Gastrocnemius medialis (tissue), 4 donors: ENCODE data around the gene BCL2. TPM values are rescaled to one million over a fixed set of nuclear protein-coding genes. Genes with fewer than 3 reads are reported as not detected.

Experiments
- ATAC-seq, 2 donors: fragments of 150-250 bp; one replicate each; pipeline ENCODE4 v1.9.1; 2016
- DNase-seq, 2 donors: peaks; one replicate each; pipeline ENCODE4 v3.0.0-alpha.2; 2019
- H3K27ac ChIP-seq, 4 donors: fragments of 200-600 bp; sonication (generic); 1 replicate in 1 of 4; 2 replicates in 3 of 4; pipeline ENCODE4 v1.5.1; 2016 to 2018; ENCODE audit warnings: mild to moderate bottlenecking in 2 of 4, moderate library complexity in 1 of 4
- H3K27me3 ChIP-seq, 3 donors: fragments of 200-600 bp; sonication (generic) in 2 of 3; 1 replicate in 1 of 3; 2 replicates in 2 of 3; pipeline versions ENCODE4 v1.5.1 to v1.6.0; 2016 to 2019; ENCODE audit warnings: mild to moderate bottlenecking in 1 of 3, moderate library complexity in 1 of 3
- H3K36me3 ChIP-seq, 2 donors: fragments of 200-600 bp; sonication (generic) in 1 of 2; one replicate each; pipeline ENCODE4 v1.5.1; 2017 to 2018
- H3K4me1 ChIP-seq, 2 donors: fragments of 200-600 bp; sonication (generic) in 1 of 2; one replicate each; pipeline ENCODE4 v1.5.1; 2016 to 2017; ENCODE audit warnings: mild to moderate bottlenecking in 2 of 2
- H3K4me3 ChIP-seq, 4 donors: fragments of 200-600 bp; sonication (generic) in 3 of 4; 1 replicate in 1 of 4; 2 replicates in 3 of 4; pipeline ENCODE4 v1.5.1; 2016 to 2019; ENCODE audit warnings: mild to moderate bottlenecking in 2 of 4
- H3K9me3 ChIP-seq, 3 donors: fragments of 200-600 bp; sonication (generic) in 2 of 3; 1 replicate in 1 of 3; 2 replicates in 2 of 3; pipeline ENCODE4 v1.5.1; 2016 to 2019
- CTCF ChIP-seq, 5 experiments: fragments of 450-650 bp in 3 of 5; fragments of 200-600 bp in 2 of 5; sonication (generic) in 2 of 5; IDR thresholded peaks in 4 of 5; conservative IDR thresholded peaks in 1 of 5; 1 replicate in 4 of 5; 2 replicates in 1 of 5; pipeline ENCODE4 v1.5.1; 2016 to 2019; ENCODE audit warnings: antibody characterized with exemption in 5 of 5, mild to moderate bottlenecking in 3 of 5, moderate library complexity in 3 of 5
- POLR2A ChIP-seq, 2 donors: fragments of 450-650 bp; IDR thresholded peaks; one replicate each; pipeline ENCODE4 v1.6.1; 2017; ENCODE audit warnings: antibody characterized with exemption in 2 of 2, mild to moderate bottlenecking in 2 of 2, moderate library complexity in 2 of 2
- in situ Hi-C, 4 donors: fragments of 200-750 bp; cut with MboI; loops; one replicate each; pipeline versions ENCODE4 v1.15.0 to v1.8.0; 2017; ENCODE audit warnings: low sequenced_read_pairs in 4 of 4
- intact Hi-C: fragments of 100-400 bp; cut with DNase I; formaldehyde crosslinking; loops from one replicate; pipeline ENCODE4 v1.15.1; 2023; ENCODE audit warnings: low total_unique reads
- total RNA-seq, 4 donors: library from RNA; depleted of rRNA; stranded (reverse); fragments of >200 nt; gene quantifications; one replicate each; pipeline versions ENCODE4 v1.1.0 to v1.2.3, GENCODE V29; 2016

BCL2 gene
- total RNA-seq, 4 donors from 2014 or later: 6.2 to 20.4 (median 13.7) TPM

- H3K36me3 ChIP-seq: no peaks in the 10 kb centered on the region
- in situ Hi-C loops (loop anchor here in 1 of 4 donors (5.0 to 10.0 kb wide), 2 partner anchors 51 to 184 kb away; no protein-coding TSS in a partner anchor), intact Hi-C loops (loop anchor here (5.0 kb wide), 1 partner anchor 124 kb away; no protein-coding TSS in a partner anchor)
- no peaks in the 10 kb centered on the region for H3K27me3 ChIP-seq
- peaks cover 31 to 47% of the 10 kb centered on the region in 2 donors for H3K4me1 ChIP-seq
- peak overlapping the region; percentile 7 to 81 (median 18) for H3K27ac ChIP-seq
- no peak for ATAC-seq
- H3K9me3 ChIP-seq: no peaks in the 10 kb centered on the region
- TF ChIP-seq CTCF (IDR thresholded peaks at IDR 0.05 in 4 of 5, conservative IDR thresholded peaks at IDR 0.05 in 1 of 5): no peak
- no peak overlapping the region for H3K4me3 ChIP-seq
- no peak for DNase-seq
These were observed 3.7 kb downstream of the BCL2 start for GRCh38 chr18:63315876-63316275.

- Histone ChIP-seq H3K4me3 (no peak overlapping the region), H3K27me3 (no peaks in the 10 kb centered on the region), H3K4me1 (peaks cover 31 to 47% of the 10 kb centered on the region in 2 donors), H3K27ac (peak overlapping the region in 3 of 4 donors; percentile 4 to 22 (median 7)), H3K9me3 (no peaks in the 10 kb centered on the region), H3K36me3 (no peaks in the 10 kb centered on the region)
- intact Hi-C loops: loop anchor here (5.0 kb wide), 1 partner anchor 123 kb away; no protein-coding TSS in a partner anchor
- TF ChIP-seq POLR2A (IDR thresholded peaks at IDR 0.05) (no peak), CTCF (IDR thresholded peaks at IDR 0.05 in 4 of 5, conservative IDR thresholded peaks at IDR 0.05 in 1 of 5) (no peak)
- DNase-seq (no peak), ATAC-seq (no peak)
- in situ Hi-C loops: loop anchor here in 1 of 4 donors (5.0 to 10.0 kb wide), 2 partner anchors 50 to 183 kb away; no protein-coding TSS in a partner anchor
These were observed 4.4 kb downstream of the BCL2 start for GRCh38 chr18:63315131-63315662.

GRCh38 chr18:63314062-63314790 lies 5.3 kb downstream of the BCL2 start:
- TF ChIP-seq CTCF (IDR thresholded peaks at IDR 0.05 in 4 of 5, conservative IDR thresholded peaks at IDR 0.05 in 1 of 5) (no peak), POLR2A (IDR thresholded peaks at IDR 0.05) (no peak)
- intact Hi-C loops (no loop called here), in situ Hi-C loops (loop anchor here in 1 of 4 donors (10.0 kb wide), 1 partner anchor 49 kb away; no protein-coding TSS in a partner anchor)
- H3K27me3 ChIP-seq: no peaks in the 10 kb centered on the region
- H3K4me1 ChIP-seq: peaks cover 31 to 47% of the 10 kb centered on the region in 2 donors
- DNase-seq (no peak), ATAC-seq (no peak)
- H3K4me3 ChIP-seq: no peak overlapping the region
- H3K36me3 ChIP-seq: no peaks in the 10 kb centered on the region
- H3K27ac ChIP-seq: no peak overlapping the region
- no peaks in the 10 kb centered on the region for H3K9me3 ChIP-seq

- no peak for ATAC-seq
- intact Hi-C loops: no loop called here
- H3K36me3 ChIP-seq: no peaks in the 10 kb centered on the region
- H3K9me3 ChIP-seq: no peaks in the 10 kb centered on the region
- no peaks in the 10 kb centered on the region for H3K27me3 ChIP-seq
- in situ Hi-C loops: loop anchor here in 1 of 4 donors (10.0 kb wide), 1 partner anchor 49 kb away; no protein-coding TSS in a partner anchor
- H3K27ac ChIP-seq: no peak overlapping the region
- TF ChIP-seq POLR2A (IDR thresholded peaks at IDR 0.05) (no peak), CTCF (IDR thresholded peaks at IDR 0.05 in 4 of 5, conservative IDR thresholded peaks at IDR 0.05 in 1 of 5) (no peak)
- H3K4me3 ChIP-seq: no peak overlapping the region
- peaks cover 29 to 47% of the 10 kb centered on the region in 2 donors for H3K4me1 ChIP-seq
- no peak for DNase-seq
These were observed 6.1 kb downstream of the BCL2 start for GRCh38 chr18:63313396-63313917.
